ENCODE data around the gene SBNO1.
"Not testable (repeated sequence)": the region's sequence is repeated elsewhere in the genome, so short reads cannot be mapped to it uniquely, and the experiment has no call there.

Gene SBNO1

GRCh38 chr12:123337070-123337469, 27.6 kb downstream of the SBNO1 start:
- DNase-seq, result no peak

- DNase-seq, result no peak
Observed at GRCh38 chr12:123336530-123336929, 28.1 kb downstream of the SBNO1 start.

- no peak for DNase-seq
Observed at GRCh38 chr12:123335490-123335889, 29.2 kb downstream of the SBNO1 start.

GRCh38 chr12:123329799-123330198, 34.8 kb downstream of the SBNO1 start:
- DNase-seq, result no peak

GRCh38 chr12:123319826-123320225, 44.8 kb downstream of the SBNO1 start:
- no peak for DNase-seq

GRCh38 chr12:123319273-123319672, 45.4 kb downstream of the SBNO1 start:
- DNase-seq, result no peak

- not testable (repeated sequence) for DNase-seq
Observed at GRCh38 chr12:123313046-123313445, 51.6 kb downstream of the SBNO1 start.

GRCh38 chr12:123306200-123306599, 58.4 kb downstream of the SBNO1 start:
- DNase-seq, result no peak

- no peak for DNase-seq
Observed at GRCh38 chr12:123305136-123305535, 59.5 kb downstream of the SBNO1 start.

- DNase-seq, result no peak
Observed at GRCh38 chr12:123293178-123293760, 71.4 kb downstream of the SBNO1 start.

- DNase-seq, result no peak
Observed at GRCh38 chr12:123289911-123290310, 74.7 kb downstream of the SBNO1 start.

GRCh38 chr12:123288751-123289346, 75.8 kb downstream of the SBNO1 start:
- DNase-seq, result no peak

- DNase-seq, result no peak
Observed at GRCh38 chr12:123286652-123287373, 77.8 kb downstream of the SBNO1 start.

GRCh38 chr12:123284669-123285068, 80.0 kb downstream of the SBNO1 start:
- no peak for DNase-seq

- no peak for DNase-seq
Observed at GRCh38 chr12:123283461-123283860, 81.2 kb downstream of the SBNO1 start.

- DNase-seq, result no peak
Observed at GRCh38 chr12:123282111-123282510, 82.5 kb downstream of the SBNO1 start.

GRCh38 chr12:123280971-123281370, 83.7 kb downstream of the SBNO1 start:
- no peak for DNase-seq

GRCh38 chr12:123278101-123278627, 86.5 kb downstream of the SBNO1 start:
- no peak for DNase-seq

GRCh38 chr12:123273166-123273565, 91.5 kb downstream of the SBNO1 start:
- no peak for DNase-seq

- DNase-seq, result peak; percentile 64
Observed at GRCh38 chr12:123271001-123271668, 93.5 kb downstream of the SBNO1 start.

- DNase-seq, result peak; percentile 54
Observed at GRCh38 chr12:123270214-123271000, 94.2 kb downstream of the SBNO1 start.

- DNase-seq, result no peak
Observed at GRCh38 chr12:123269896-123270213, 94.8 kb downstream of the SBNO1 start.

GRCh38 chr12:123269395-123269892, 95.2 kb downstream of the SBNO1 start:
- DNase-seq, result peak; percentile 84
